CD4-positive, alpha-beta T cell (primary cell): Measurements from ENCODE around the gene SELE. TPM values are rescaled to one million over a fixed set of nuclear protein-coding genes. Genes with fewer than 3 reads are reported as not detected.
"Not testable (repeated sequence)": the region's sequence is repeated elsewhere in the genome, so short reads cannot be mapped to it uniquely, and the experiment has no call there.

Experiments used
- ATAC-seq: fragments of 200-7000 bp; cut with Tn5 transposase; one replicate; pipeline ENCODE4 v1.10.0; 2022; ENCODE audit warnings: mild to moderate bottlenecking; ENCODE audit not compliant: poor library complexity
- CTCF ChIA-PET: fragments of 350-600 bp; sonication (Branson Sonifier 250); formaldehyde crosslinking; loops from one replicate; lab custom pipeline; 2021; ENCODE audit warnings: antibody characterized with exemption, inconsistent platforms; lab: Charles Lee
- POLR2A ChIA-PET: fragments of 350-600 bp; sonication (Branson Sonifier 250); formaldehyde crosslinking; loops from one replicate; lab custom pipeline; 2021; ENCODE audit warnings: antibody characterized with exemption, inconsistent platforms; lab: Charles Lee
- DNase-seq, 14 experiments: peaks; one replicate each; pipeline ENCODE4 v3.0.0-alpha.2; 2013 to 2020; ENCODE audit warnings: mixed read lengths in 2 of 14
- H3K27ac ChIP-seq, 2 donors: one replicate each; pipeline versions ENCODE4 v1.5.1 to v1.7.0; 2013; ENCODE audit warnings: low read length in 2 of 2, low read depth in 1 of 2, mild to moderate bottlenecking in 1 of 2
- H3K27me3 ChIP-seq, 2 experiments: 1 replicate in 1 of 2; 2 replicates in 1 of 2; pipeline versions ENCODE4 v1.6.1 to v1.7.0; 2013; ENCODE audit warnings: low read length in 2 of 2, control low read depth in 1 of 2, mild to moderate bottlenecking in 1 of 2, moderate library complexity in 1 of 2; ENCODE audit not compliant: insufficient read depth in 2 of 2, control insufficient read depth in 1 of 2
- H3K36me3 ChIP-seq: one replicate; pipeline ENCODE4 v1.6.1; 2013; ENCODE audit warnings: low read length, control low read depth; ENCODE audit not compliant: insufficient read depth
- H3K4me1 ChIP-seq: one replicate; pipeline ENCODE4 v1.6.1; 2013; ENCODE audit warnings: low read length, control low read depth; ENCODE audit not compliant: insufficient read depth
- H3K4me3 ChIP-seq: one replicate; pipeline ENCODE4 v1.5.1; 2013; ENCODE audit warnings: mild to moderate bottlenecking, low read length, moderate library complexity
- H3K9me3 ChIP-seq, 2 experiments: 1 replicate in 1 of 2; 2 replicates in 1 of 2; pipeline versions ENCODE4 v1.6.1 to v1.7.0; 2013; ENCODE audit warnings: low read length in 2 of 2, mild to moderate bottlenecking in 2 of 2, control low read depth in 1 of 2, moderate library complexity in 1 of 2; ENCODE audit not compliant: control insufficient read depth in 1 of 2, insufficient read depth in 1 of 2
- H3K27ac Mint-ChIP-seq: one replicate; pipeline ENCODE4 v1.8.0; 2020; ENCODE audit warnings: mixed read lengths
- H3K27me3 Mint-ChIP-seq: one replicate; pipeline ENCODE4 v1.8.0; 2021; ENCODE audit warnings: mixed read lengths
- H3K36me3 Mint-ChIP-seq: one replicate; pipeline ENCODE4 v1.8.0; 2021; ENCODE audit warnings: low read depth, mixed read lengths
- H3K4me1 Mint-ChIP-seq: one replicate; pipeline ENCODE4 v1.8.0; 2021; ENCODE audit warnings: low read depth, mixed read lengths
- H3K4me3 Mint-ChIP-seq: one replicate; pipeline ENCODE4 v1.8.0; 2020; ENCODE audit warnings: mild to moderate bottlenecking, mixed read lengths
- H3K9me3 Mint-ChIP-seq: one replicate; pipeline ENCODE4 v1.8.0; 2020; ENCODE audit warnings: mixed read lengths
- CTCF ChIP-seq: fragments of 200-600 bp; IDR thresholded peaks from one replicate; pipeline ENCODE4 v1.8.0; 2022; ENCODE audit warnings: antibody characterized with exemption, mild to moderate bottlenecking
- intact Hi-C, 2 experiments: fragments of 100-400 bp; cut with DNase I in 1 of 2; cut with micrococcal nuclease in 1 of 2; formaldehyde crosslinking; loops; one replicate each; pipeline versions ENCODE4 v1.15.1 to v1.9.0; 2023 to 2025; cut with DNase I, micrococcal nuclease
- total RNA-seq, 174 experiments: library from RNA in 2 of 174; stranded (reverse) in 2 of 174; gene quantifications; one replicate each; pipeline ENCODE4 v1.2.3 and lab custom pipeline; 2021 to 2026

The SELE gene
- total RNA-seq, 2 experiments from 2014 or later = not detected

- Mint-ChIP-seq H3K9me3 (no peaks in the 10 kb centered on the region), H3K27ac (no peak overlapping the region), H3K36me3 (no peaks in the 10 kb centered on the region), H3K4me3 (peak overlapping the region; percentile 32), H3K4me1 (peaks cover 38% of the 10 kb centered on the region), H3K27me3 (no peaks in the 10 kb centered on the region)
- Histone ChIP-seq H3K27ac (peak overlapping the region in 1 of 2 donors; percentile 10), H3K36me3 (no peaks in the 10 kb centered on the region), H3K27me3 (no peaks in the 10 kb centered on the region), H3K4me1 (peaks cover 66% of the 10 kb centered on the region), H3K9me3 (no peaks in the 10 kb centered on the region), H3K4me3 (peak overlapping the region; percentile 21)
- TF ChIP-seq CTCF = no peak
- ChIA-PET POLR2A (interaction anchor here (11.0 kb wide), 1 partner anchor 9 kb away, joined by 150 read pairs; no protein-coding TSS in a partner anchor), CTCF (interaction anchor here (1.6 kb wide), 1 partner anchor 9 kb away, joined by 4 read pairs; no protein-coding TSS in a partner anchor)
- no peak for DNase-seq
- intact Hi-C loops = loop anchor here in 1 of 2 experiments (5.0 kb wide), 1 partner anchor 71 kb away; no protein-coding TSS in a partner anchor
- no peak for ATAC-seq
Measured at GRCh38 chr1:169683661-169684060, 50.2 kb downstream of the SELE start.

GRCh38 chr1:169683168-169683567 is 50.7 kb downstream of the SELE start:
- intact Hi-C loops = loop anchor here in 1 of 2 experiments (5.0 kb wide), 1 partner anchor 71 kb away; no protein-coding TSS in a partner anchor
- not testable (repeated sequence) for H3K9me3 Mint-ChIP-seq, H3K27me3 ChIP-seq, H3K27ac Mint-ChIP-seq, H3K27ac ChIP-seq, ATAC-seq, H3K36me3 ChIP-seq, H3K27me3 Mint-ChIP-seq, DNase-seq, H3K36me3 Mint-ChIP-seq, H3K4me3 ChIP-seq, H3K9me3 ChIP-seq
- Mint-ChIP-seq H3K4me1 (peaks cover 39% of the 10 kb centered on the region), H3K4me3 (peak overlapping the region; percentile 32)
- H3K4me1 ChIP-seq = peaks cover 61% of the 10 kb centered on the region
- POLR2A ChIA-PET = interaction anchor here (11.0 kb wide), 1 partner anchor 9 kb away, joined by 150 read pairs; no protein-coding TSS in a partner anchor
- CTCF ChIA-PET = interaction anchor here (1.6 kb wide), 1 partner anchor 9 kb away, joined by 4 read pairs; no protein-coding TSS in a partner anchor

- H3K27ac ChIP-seq = no peak overlapping the region
- H3K27ac Mint-ChIP-seq = peak overlapping the region; percentile 72
Measured at GRCh38 chr1:169682071-169682470, 51.8 kb downstream of the SELE start.

More at GRCh38 chr1:169682071-169682470, 51.8 kb downstream of the SELE start:
- TF ChIP-seq CTCF = no peak
- ChIA-PET CTCF (interaction anchor here (1.2 to 2.5 kb wide), 2 partner anchors 11 to 26 kb away, joined by 3 to 13 read pairs; no protein-coding TSS in a partner anchor), POLR2A (interaction anchor here (1.0 to 11.0 kb wide), 5 partner anchors 10 to 81 kb away, joined by 3 to 150 read pairs (median 4); no protein-coding TSS in a partner anchor)
- no peak overlapping the region for H3K4me3 ChIP-seq
- ATAC-seq = no peak
- H3K27me3 ChIP-seq = no peaks in the 10 kb centered on the region
- Mint-ChIP-seq H3K4me1 (peaks cover 45% of the 10 kb centered on the region), H3K27me3 (no peaks in the 10 kb centered on the region), H3K36me3 (no peaks in the 10 kb centered on the region), H3K4me3 (peak overlapping the region; percentile 46), H3K9me3 (no peaks in the 10 kb centered on the region)
- H3K9me3 ChIP-seq = no peaks in the 10 kb centered on the region
- peaks cover 56% of the 10 kb centered on the region for H3K4me1 ChIP-seq
- no peaks in the 10 kb centered on the region for H3K36me3 ChIP-seq
- DNase-seq = no peak
- intact Hi-C loops = loop anchor here in 1 of 2 experiments (5.0 kb wide), 1 partner anchor 70 kb away; no protein-coding TSS in a partner anchor
